Measurements from ENCODE around the gene CYB561. TPM values are rescaled to one million over a fixed set of nuclear protein-coding genes. Genes with fewer than 3 reads are reported as not detected.

Gene CYB561
- total RNA-seq, 4 donors from 2014 or later: 41.7 to 74.6 (median 56.4) TPM

GRCh38 chr17:63441654-63442053 is 4.5 kb downstream of the CYB561 start:
- H3K4me3 ChIP-seq (ENCODE audit: low read depth, poor library complexity, severe bottlenecking): no peak overlapping the region
- DNase-seq (ENCODE audit: low spot score in 2 of 2): no peak
- WGBS, 2 donors: 76 to 92% methylated on average over 13 of the region's 13 CpGs
- intact Hi-C loops (cut with DNase I; ENCODE audit: low total_unique reads): no loop called here
- TF ChIP-seq POLR2A (IDR thresholded peaks at IDR 0.05): no peak
- TF ChIP-seq CTCF (IDR thresholded peaks at IDR 0.05): no peak

GRCh38 chr17:63440770-63441335 is 5.3 kb downstream of the CYB561 start:
- no peak overlapping the region for H3K4me3 ChIP-seq (ENCODE audit: low read depth, poor library complexity, severe bottlenecking)
- intact Hi-C loops (cut with DNase I; ENCODE audit: low total_unique reads): no loop called here
- 76 to 85% methylated on average over 16 of the region's 16 CpGs for WGBS, 2 donors
- no peak for TF ChIP-seq CTCF (IDR thresholded peaks at IDR 0.05)
- no peak for TF ChIP-seq POLR2A (IDR thresholded peaks at IDR 0.05)
- no peak for DNase-seq (ENCODE audit: low spot score in 2 of 2)

GRCh38 chr17:63440127-63440769 is 5.9 kb downstream of the CYB561 start:
- TF ChIP-seq POLR2A (IDR thresholded peaks at IDR 0.05) (no peak), CTCF (IDR thresholded peaks at IDR 0.05) (no peak)
- H3K4me3 ChIP-seq (ENCODE audit: low read depth, poor library complexity, severe bottlenecking): no peak overlapping the region
- DNase-seq (ENCODE audit: low spot score in 2 of 2): no peak
- intact Hi-C loops (cut with DNase I; ENCODE audit: low total_unique reads): no loop called here
- 76% methylated on average over 21 to 22 of the region's 22 CpGs for WGBS, 2 donors

- H3K4me3 ChIP-seq (ENCODE audit: low read depth, poor library complexity, severe bottlenecking): no peak overlapping the region
- intact Hi-C loops (cut with DNase I; ENCODE audit: low total_unique reads): loop anchor here (5.0 kb wide), 1 partner anchor 38 kb away; the partner anchor contains the start of gene ACE
- no peak for DNase-seq (ENCODE audit: low spot score in 2 of 2)
- WGBS, 2 donors: 54 to 67% methylated on average over 8 of the region's 8 CpGs
- TF ChIP-seq CTCF (IDR thresholded peaks at IDR 0.05) (no peak), POLR2A (IDR thresholded peaks at IDR 0.05) (no peak)
Measured at GRCh38 chr17:63439687-63440086, 6.4 kb downstream of the CYB561 start.

- DNase-seq (ENCODE audit: low spot score in 2 of 2): no peak
- H3K4me3 ChIP-seq (ENCODE audit: low read depth, poor library complexity, severe bottlenecking): no peak overlapping the region
- whole genome bisulfite sequencing, 2 donors: 67 to 68% methylated on average over 40 to 43 of the region's 46 CpGs
- intact Hi-C loops (cut with DNase I; ENCODE audit: low total_unique reads): loop anchor here (5.0 kb wide), 1 partner anchor 39 kb away; the partner anchor contains the start of gene ACE
- TF ChIP-seq POLR2A (IDR thresholded peaks at IDR 0.05) (no peak), CTCF (IDR thresholded peaks at IDR 0.05) (no peak)
Measured at GRCh38 chr17:63438092-63439051, 7.7 kb downstream of the CYB561 start.

All from lower leg skin (tissue), 4 donors.